ENCODE data around the gene CERS6.

DNA sequence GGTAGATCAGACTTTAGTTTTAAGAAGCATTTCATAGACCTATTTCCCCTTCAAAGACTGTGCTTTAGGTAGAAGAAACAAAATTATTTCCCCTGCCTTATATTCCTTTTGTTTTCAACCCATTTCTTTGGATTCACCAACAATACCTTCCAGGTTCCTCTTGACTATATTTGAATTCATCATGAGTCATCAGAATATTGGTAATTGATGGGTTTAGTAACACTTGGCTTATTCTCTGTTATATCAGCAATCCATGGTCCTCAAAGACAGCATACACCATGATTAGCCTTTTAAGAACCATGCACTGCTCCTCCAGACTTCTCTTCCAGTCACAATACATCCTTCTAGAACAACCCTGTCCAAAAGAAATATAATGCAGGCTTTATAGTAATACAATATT, 263.4 kb downstream of the CERS6 start:
- TF ChIP-seq, protein P1, sequence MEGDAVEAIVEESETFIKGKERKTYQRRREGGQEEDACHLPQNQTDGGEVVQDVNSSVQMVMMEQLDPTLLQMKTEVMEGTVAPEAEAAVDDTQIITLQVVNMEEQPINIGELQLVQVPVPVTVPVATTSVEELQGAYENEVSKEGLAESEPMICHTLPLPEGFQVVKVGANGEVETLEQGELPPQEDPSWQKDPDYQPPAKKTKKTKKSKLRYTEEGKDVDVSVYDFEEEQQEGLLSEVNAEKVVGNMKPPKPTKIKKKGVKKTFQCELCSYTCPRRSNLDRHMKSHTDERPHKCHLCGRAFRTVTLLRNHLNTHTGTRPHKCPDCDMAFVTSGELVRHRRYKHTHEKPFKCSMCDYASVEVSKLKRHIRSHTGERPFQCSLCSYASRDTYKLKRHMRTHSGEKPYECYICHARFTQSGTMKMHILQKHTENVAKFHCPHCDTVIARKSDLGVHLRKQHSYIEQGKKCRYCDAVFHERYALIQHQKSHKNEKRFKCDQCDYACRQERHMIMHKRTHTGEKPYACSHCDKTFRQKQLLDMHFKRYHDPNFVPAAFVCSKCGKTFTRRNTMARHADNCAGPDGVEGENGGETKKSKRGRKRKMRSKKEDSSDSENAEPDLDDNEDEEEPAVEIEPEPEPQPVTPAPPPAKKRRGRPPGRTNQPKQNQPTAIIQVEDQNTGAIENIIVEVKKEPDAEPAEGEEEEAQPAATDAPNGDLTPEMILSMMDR (conservative IDR thresholded peaks at IDR 0.05) = no peak
- TF ChIP-seq ZFX (IDR thresholded peaks at IDR 0.05) = no peak
